H1 (cell line): ENCODE data around the gene SAFB. TPM values are rescaled to one million over a fixed set of nuclear protein-coding genes. Genes with fewer than 3 reads are reported as not detected.

Experiments
- CTCF ChIA-PET: fragments of 300-600 bp; sonication (Branson Sonifier 250); formaldehyde crosslinking; loops from one replicate; lab custom pipeline; 2021; ENCODE audit not compliant: partially characterized antibody; lab: Charles Lee
- POLR2A ChIA-PET: fragments of 300-600 bp; sonication (Branson Sonifier 250); formaldehyde crosslinking; loops from one replicate; lab custom pipeline; 2021; ENCODE audit warnings: inconsistent platforms; ENCODE audit not compliant: partially characterized antibody; lab: Charles Lee
- DNase-seq, 2 experiments: peaks; one replicate each; pipeline versions ENCODE4 v3.0.0 to v3.0.0-alpha.2; 2010 to 2022; ENCODE audit warnings: low spot score in 2 of 2, low read depth in 1 of 2, mixed read lengths in 1 of 2
- FAIRE-seq: peaks from 2 replicates; lab custom pipeline; 2011; peaks lifted over from hg19 to GRCh38; lab: Jason Lieb, UNC
- H2AFZ ChIP-seq: 2 replicates; pipeline ENCODE4 v1.8.1; 2012; ENCODE audit warnings: low read length, inconsistent platforms
- H2AK5ac ChIP-seq: 2 replicates; pipeline ENCODE4 v1.6.1; 2013; ENCODE audit warnings: low read depth, low read length
- H2BK120ac ChIP-seq: replicated peaks from 2 replicates; pipeline ENCODE3; 2013; ENCODE audit warnings: low read depth, low read length, inconsistent platforms
- H2BK12ac ChIP-seq: 2 replicates; pipeline ENCODE4 v1.6.1; 2013; ENCODE audit warnings: low read depth, low read length
- H2BK15ac ChIP-seq: 2 replicates; pipeline ENCODE4 v1.6.1; 2013; ENCODE audit warnings: low read length
- H2BK20ac ChIP-seq: 2 replicates; pipeline ENCODE4 v1.6.1; 2013; ENCODE audit warnings: low read length
- H2BK5ac ChIP-seq: 2 replicates; pipeline ENCODE4 v1.6.1; 2013; ENCODE audit warnings: low read depth, low read length
- H3K14ac ChIP-seq: 2 replicates; pipeline ENCODE4 v1.6.1; 2013; ENCODE audit warnings: inconsistent platforms; ENCODE audit not compliant: insufficient read length
- H3K18ac ChIP-seq: 2 replicates; pipeline ENCODE4 v1.6.1; 2013; ENCODE audit warnings: low read length; ENCODE audit errors: extremely low read depth
- H3K23ac ChIP-seq: 2 replicates; pipeline ENCODE4 v1.6.1; 2013; ENCODE audit warnings: inconsistent platforms; ENCODE audit not compliant: insufficient read length
- H3K23me2 ChIP-seq: 2 replicates; pipeline ENCODE4 v1.6.1; 2013; ENCODE audit warnings: low read depth, low read length
- H3K27ac ChIP-seq: 2 replicates; pipeline ENCODE4 v1.6.1; 2011; ENCODE audit warnings: low read depth, low read length, inconsistent platforms
- H3K27me3 ChIP-seq, 4 experiments: replicated peaks in 1 of 4; 1 replicate in 1 of 4; 2 replicates in 3 of 4; pipeline versions ENCODE4 v1.6.1 to v1.8.1; 2011 to 2013; ENCODE audit warnings: low read length in 3 of 4, mild to moderate bottlenecking in 3 of 4, inconsistent platforms in 2 of 4, mixed read lengths in 2 of 4, moderate library complexity in 1 of 4; ENCODE audit not compliant: control insufficient read depth in 3 of 4, insufficient read depth in 3 of 4; ENCODE audit errors: extremely low read depth in 1 of 4
- H3K36me3 ChIP-seq, 4 experiments: 2 replicates each; pipeline versions ENCODE4 v1.6.1 to v1.8.1; 2011 to 2013; ENCODE audit warnings: mild to moderate bottlenecking in 4 of 4, low read length in 3 of 4, moderate library complexity in 2 of 4, control low read depth in 1 of 4, inconsistent platforms in 1 of 4; ENCODE audit not compliant: insufficient read depth in 4 of 4, control insufficient read depth in 2 of 4
- H3K4ac ChIP-seq: replicated peaks from 2 replicates; pipeline ENCODE3; 2013; ENCODE audit warnings: low read length, low read depth, mixed read lengths, inconsistent platforms; ENCODE audit not compliant: insufficient read length
- H3K4me1 ChIP-seq, 4 experiments: replicated peaks in 1 of 4; 1 replicate in 1 of 4; 2 replicates in 3 of 4; pipeline versions ENCODE4 v1.6.1 to v1.8.1; 2011 to 2013; ENCODE audit warnings: low read length in 3 of 4, inconsistent platforms in 2 of 4, mixed read lengths in 1 of 4; ENCODE audit not compliant: insufficient read depth in 4 of 4, control insufficient read depth in 3 of 4
- H3K4me2 ChIP-seq, 2 experiments: 2 replicates each; pipeline versions ENCODE4 v1.6.1 to v1.8.1; 2011 to 2013; ENCODE audit warnings: low read depth in 2 of 2, low read length in 2 of 2, control low read depth in 1 of 2, inconsistent platforms in 1 of 2, mild to moderate bottlenecking in 1 of 2; ENCODE audit not compliant: insufficient read depth in 1 of 2
- H3K4me3 ChIP-seq, 4 experiments: fragments of 200-600, 300-600 bp in 1 of 4; sonication (generic), shearing (Covaris generic), sonication (Bioruptor Twin) in 1 of 4; 2 replicates each; pipeline versions ENCODE4 v1.5.1 to v1.8.1; 2011 to 2016; ENCODE audit warnings: low read length in 4 of 4, low read depth in 3 of 4, control low read depth in 2 of 4, inconsistent platforms in 2 of 4, mild to moderate bottlenecking in 2 of 4, mixed read lengths in 1 of 4, moderate library complexity in 1 of 4; ENCODE audit not compliant: insufficient read depth in 2 of 4; ENCODE audit errors: extremely low read depth in 1 of 4
- H3K56ac ChIP-seq: replicated peaks from 2 replicates; pipeline ENCODE3; 2013; ENCODE audit warnings: low read depth, mild to moderate bottlenecking, mixed read lengths, low read length, inconsistent platforms; ENCODE audit not compliant: insufficient read length
- H3K79me1 ChIP-seq: 2 replicates; pipeline ENCODE4 v1.6.1; 2013; ENCODE audit warnings: low read depth, low read length, control low read depth
- H3K79me2 ChIP-seq, 2 experiments: 2 replicates each; pipeline versions ENCODE4 v1.6.1 to v1.8.1; 2012 to 2013; ENCODE audit warnings: low read length in 2 of 2, mild to moderate bottlenecking in 2 of 2, inconsistent platforms in 1 of 2; ENCODE audit not compliant: insufficient read depth in 2 of 2, control insufficient read depth in 1 of 2
- H3K9ac ChIP-seq, 4 experiments: replicated peaks in 1 of 4; 1 replicate in 1 of 4; 2 replicates in 3 of 4; pipeline versions ENCODE4 v1.6.1 to v1.8.1; 2011 to 2013; ENCODE audit warnings: low read depth in 3 of 4, low read length in 3 of 4, control low read depth in 2 of 4, mild to moderate bottlenecking in 2 of 4, moderate library complexity in 2 of 4, inconsistent platforms in 1 of 4; ENCODE audit errors: extremely low read depth in 1 of 4
- H3K9me3 ChIP-seq, 2 experiments: 2 replicates each; pipeline versions ENCODE4 v1.6.1 to v1.8.1; 2012 to 2013; ENCODE audit warnings: mild to moderate bottlenecking in 2 of 2, moderate library complexity in 2 of 2, control low read depth in 1 of 2, inconsistent platforms in 1 of 2, low read depth in 1 of 2, low read length in 1 of 2, mixed read lengths in 1 of 2; ENCODE audit not compliant: insufficient read depth in 2 of 2
- H4K20me1 ChIP-seq, 2 experiments: replicated peaks in 1 of 2; 2 replicates each; pipeline versions ENCODE3 to v1.8.1; 2011 to 2013; ENCODE audit warnings: inconsistent platforms in 2 of 2, low read length in 2 of 2, mild to moderate bottlenecking in 1 of 2; ENCODE audit not compliant: insufficient read depth in 2 of 2, control insufficient read depth in 1 of 2
- H4K5ac ChIP-seq: 2 replicates; pipeline ENCODE4 v1.6.1; 2013; ENCODE audit warnings: low read length, low read depth, mixed read lengths, inconsistent platforms; ENCODE audit not compliant: insufficient read length
- H4K8ac ChIP-seq: 2 replicates; pipeline ENCODE4 v1.8.0; 2013; ENCODE audit warnings: mild to moderate bottlenecking, moderate library complexity, low read length, inconsistent platforms; ENCODE audit not compliant: insufficient read depth; ENCODE audit errors: extremely low read depth
- H4K91ac ChIP-seq: replicated peaks from 2 replicates; pipeline ENCODE3; 2013; ENCODE audit warnings: low read length, mixed read lengths, inconsistent platforms; ENCODE audit not compliant: insufficient read length
- CEBPB ChIP-seq: IDR thresholded peaks from 2 replicates; pipeline ENCODE4 v1.6.1; 2012; ENCODE audit warnings: low read depth, low read length
- MAFK ChIP-seq: IDR thresholded peaks from 2 replicates; pipeline ENCODE4 v1.6.1; 2012; ENCODE audit warnings: low read depth, mild to moderate bottlenecking, improper control_type of control experiment, low read length
- SUZ12 ChIP-seq: fragments of 200-600 bp; sonication (generic); IDR thresholded peaks from 2 replicates; pipeline ENCODE4 v1.6.1; 2012; ENCODE audit warnings: mild to moderate bottlenecking, inconsistent platforms, low read length, moderate library complexity, mixed read lengths
- WGBS, 2 experiments: shearing (Covaris generic) in 1 of 2; methylation state at CpG; one replicate each; pipeline versions ENCODE4 v1.1.6 to v1.1.7; 2013 to 2015; ENCODE audit warnings: low lambda C conversion rate in 2 of 2, mixed read lengths in 2 of 2, inconsistent platforms in 1 of 2, low coverage in 1 of 2, missing lambda C conversion rate in 1 of 2; ENCODE audit not compliant: insufficient replicate concordance in 2 of 2, insufficient coverage in 1 of 2, insufficient read length in 1 of 2; ENCODE audit errors: extremely low coverage in 1 of 2, missing lambda C conversion rate in 1 of 2; 5-methylcytosine and 5-hydroxymethylcytosine counted together
- polyA plus RNA-seq, 7 experiments: library from polyadenylated mRNA; depleted of rRNA in 3 of 7; stranded (reverse) in 5 of 7; unstranded in 2 of 7; fragments of >200 nt in 5 of 7; fragments of 200-250 nt in 2 of 7; gene quantifications; 1 replicate in 5 of 7; 2 replicates in 1 of 7; 4 replicates in 1 of 7; pipeline versions ENCODE4 v1.2.1 to v1.2.3, GENCODE V29; 2011 to 2013; ENCODE audit warnings: missing spikeins in 2 of 7, mixed read lengths in 2 of 7
- total RNA-seq: library from RNA; stranded (reverse); fragmentation: NEBNext Ultra II Directional; extraction: Animal tissue kit (Norgen Biotek cat#: 25700); gene quantifications from 2 replicates; pipeline ENCODE4 v1.2.1, GENCODE V29; 2021
- TF ChIP-seq, protein P1 (sequence below), 3 experiments: IDR thresholded peaks; 1 replicate in 2 of 3; 2 replicates in 1 of 3; pipeline versions ENCODE4 v1.5.1 to v1.6.1; 2011; ENCODE audit warnings: low read length in 3 of 3, mild to moderate bottlenecking in 3 of 3, inconsistent platforms in 2 of 3, low read depth in 1 of 3, moderate library complexity in 1 of 3; ENCODE audit not compliant: insufficient read depth in 1 of 3; ENCODE audit errors: control extremely low read depth in 1 of 3

Gene SAFB
- total and polyA plus RNA-seq, 2 of the 8 experiments (the other 6 are each of a cell fraction or from before 2014, with no cell fraction given): 27.0 to 110 TPM

DNA sequence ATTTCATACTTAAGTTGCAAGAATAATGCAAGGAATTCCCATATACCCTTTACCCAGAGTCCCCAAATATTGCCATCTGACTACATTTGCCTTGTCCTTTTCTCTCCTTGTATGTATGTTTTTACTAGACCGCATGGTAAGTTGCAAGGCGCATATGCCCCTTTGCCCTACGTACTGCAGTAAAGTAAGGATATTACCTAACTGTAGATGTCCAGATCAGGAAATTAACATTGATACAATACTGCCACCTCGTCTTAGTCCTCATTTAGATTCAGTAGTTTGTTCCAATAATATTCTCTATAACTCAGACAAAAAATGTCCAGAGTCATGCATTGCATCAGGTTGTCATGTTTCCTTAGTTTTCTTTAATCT is 9.3 kb downstream of the SAFB start:
- no peaks in the 10 kb centered on the region for H3K27me3 ChIP-seq
- H4K91ac ChIP-seq: no peak overlapping the region
- CTCF ChIA-PET: no interaction called here
- H2AFZ ChIP-seq: no peak overlapping the region
- peaks cover 40 to 95% of the 10 kb centered on the region in 2 experiments for H3K79me2 ChIP-seq
- no peak overlapping the region for H3K4me2 ChIP-seq
- 93% methylated on average over 4 of the region's 4 CpGs; no CpG with 5 or more reads in 1 of the 2 experiments for WGBS, 2 experiments
- H3K9me3 ChIP-seq: no peaks in the 10 kb centered on the region
- H2AK5ac ChIP-seq: no peak overlapping the region
- peaks cover 29 to 38% of the 10 kb centered on the region in 2 experiments for H4K20me1 ChIP-seq
- FAIRE-seq (no peak), DNase-seq (no peak)
- no peak overlapping the region for H3K9ac ChIP-seq
- no peak overlapping the region for H3K18ac ChIP-seq
- H3K23ac ChIP-seq: no peak overlapping the region
- H4K5ac ChIP-seq: no peak overlapping the region
- H3K36me3 ChIP-seq: peaks cover 6 to 25% (median 15%) of the 10 kb centered on the region in 4 experiments; a peak in 7 of 8 replicates
- H3K4ac ChIP-seq: no peak overlapping the region
- H3K4me3 ChIP-seq: no peak overlapping the region
- H3K23me2 ChIP-seq: no peaks in the 10 kb centered on the region
- TF ChIP-seq SUZ12: no peak
- no peak for TF ChIP-seq MAFK
- TF ChIP-seq, protein P1, sequence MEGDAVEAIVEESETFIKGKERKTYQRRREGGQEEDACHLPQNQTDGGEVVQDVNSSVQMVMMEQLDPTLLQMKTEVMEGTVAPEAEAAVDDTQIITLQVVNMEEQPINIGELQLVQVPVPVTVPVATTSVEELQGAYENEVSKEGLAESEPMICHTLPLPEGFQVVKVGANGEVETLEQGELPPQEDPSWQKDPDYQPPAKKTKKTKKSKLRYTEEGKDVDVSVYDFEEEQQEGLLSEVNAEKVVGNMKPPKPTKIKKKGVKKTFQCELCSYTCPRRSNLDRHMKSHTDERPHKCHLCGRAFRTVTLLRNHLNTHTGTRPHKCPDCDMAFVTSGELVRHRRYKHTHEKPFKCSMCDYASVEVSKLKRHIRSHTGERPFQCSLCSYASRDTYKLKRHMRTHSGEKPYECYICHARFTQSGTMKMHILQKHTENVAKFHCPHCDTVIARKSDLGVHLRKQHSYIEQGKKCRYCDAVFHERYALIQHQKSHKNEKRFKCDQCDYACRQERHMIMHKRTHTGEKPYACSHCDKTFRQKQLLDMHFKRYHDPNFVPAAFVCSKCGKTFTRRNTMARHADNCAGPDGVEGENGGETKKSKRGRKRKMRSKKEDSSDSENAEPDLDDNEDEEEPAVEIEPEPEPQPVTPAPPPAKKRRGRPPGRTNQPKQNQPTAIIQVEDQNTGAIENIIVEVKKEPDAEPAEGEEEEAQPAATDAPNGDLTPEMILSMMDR (IDR thresholded peaks at IDR 0.05; ENCODE audit: control extremely low read depth in 1 of 3, insufficient read depth in 1 of 3, low read depth in 1 of 3, low read length in 3 of 3): no peak
- no peak for TF ChIP-seq CEBPB
- H2BK15ac ChIP-seq: no peak overlapping the region
- no peak overlapping the region for H3K27ac ChIP-seq
- H3K4me1 ChIP-seq: no peaks in the 10 kb centered on the region; a peak in 1 of 7 replicates
- H3K14ac ChIP-seq: no peak overlapping the region
- H3K79me1 ChIP-seq: peaks cover 15% of the 10 kb centered on the region
- H2BK5ac ChIP-seq: no peak overlapping the region
- H2BK20ac ChIP-seq: no peak overlapping the region
- no peak overlapping the region for H2BK12ac ChIP-seq
- H4K8ac ChIP-seq: no peak overlapping the region
- no peak overlapping the region for H2BK120ac ChIP-seq
- POLR2A ChIA-PET: interaction anchor here (1.4 to 2.2 kb wide), 3 partner anchors 9 to 57 kb away, joined by 3 to 10 read pairs (median 5); partner anchors contain the start of genes RPL36, SAFB and SAFB2
- H3K56ac ChIP-seq: no peak overlapping the region
